SIG-M5 treated with dmso at 0.1 percent for 504 hours (cell line): Measurements from ENCODE around the gene SMAD2.
"Not testable (repeated sequence)": the region's sequence is repeated elsewhere in the genome, so short reads cannot be mapped to it uniquely, and the experiment has no call there.

Source experiments
- DNase-seq: peaks from one replicate; lab custom pipeline; 2025; ENCODE audit not compliant: unreplicated experiment; lab: John Stamatoyannopoulos, UW

The SMAD2 gene

DNA sequence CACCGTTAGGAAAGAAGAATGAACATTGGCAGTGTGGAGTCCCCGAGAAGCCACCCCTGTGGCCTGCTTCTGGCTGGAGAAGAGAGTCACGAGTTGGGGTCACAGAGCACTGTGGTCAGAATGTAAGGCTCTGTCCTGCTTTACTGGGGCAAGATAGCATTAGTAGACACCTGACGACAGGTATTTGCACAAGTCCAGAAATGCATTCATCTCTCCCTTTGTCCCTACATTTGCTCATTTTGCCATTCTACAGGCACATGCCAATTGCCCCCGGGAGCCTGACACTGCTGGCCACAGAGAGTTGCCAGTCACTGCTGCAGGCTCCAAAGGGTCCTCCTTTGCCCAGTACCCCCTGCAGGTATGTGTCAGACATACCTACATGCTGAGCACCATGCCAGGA is 133.3 kb downstream of the SMAD2 start:
- DNase-seq = no peak

GRCh38 chr18:47795434-47795814 is 135.0 kb downstream of the SMAD2 start:
- no peak for DNase-seq

GRCh38 chr18:47794725-47795433 is 135.6 kb downstream of the SMAD2 start:
- no peak for DNase-seq

DNA sequence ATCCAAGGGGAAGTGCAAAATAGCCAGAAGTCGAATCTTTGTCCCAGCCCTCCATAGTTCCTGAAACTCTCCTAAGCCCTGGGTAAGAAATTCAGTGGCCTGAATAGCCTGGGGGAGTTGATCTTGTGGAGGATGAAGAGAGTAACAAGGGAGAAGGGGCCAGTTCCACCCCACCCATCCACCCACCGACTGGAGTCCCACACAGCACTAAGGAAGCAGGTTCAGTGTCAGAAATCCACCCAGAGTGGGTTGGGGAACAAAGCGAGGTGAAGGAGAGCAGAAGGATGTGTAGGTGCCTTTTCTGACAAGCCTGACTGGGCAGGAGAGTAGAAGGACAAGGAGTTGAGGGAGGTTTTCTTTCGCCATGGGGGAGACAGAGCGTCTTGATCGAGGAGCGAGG is 136.8 kb downstream of the SMAD2 start:
- no peak for DNase-seq

GRCh38 chr18:47791461-47791985 is 138.9 kb downstream of the SMAD2 start:
- no peak for DNase-seq

GRCh38 chr18:47790036-47790435 is 140.4 kb downstream of the SMAD2 start:
- DNase-seq = no peak

- no peak for DNase-seq
These were observed 141.8 kb downstream of the SMAD2 start for GRCh38 chr18:47788621-47789020.

DNA sequence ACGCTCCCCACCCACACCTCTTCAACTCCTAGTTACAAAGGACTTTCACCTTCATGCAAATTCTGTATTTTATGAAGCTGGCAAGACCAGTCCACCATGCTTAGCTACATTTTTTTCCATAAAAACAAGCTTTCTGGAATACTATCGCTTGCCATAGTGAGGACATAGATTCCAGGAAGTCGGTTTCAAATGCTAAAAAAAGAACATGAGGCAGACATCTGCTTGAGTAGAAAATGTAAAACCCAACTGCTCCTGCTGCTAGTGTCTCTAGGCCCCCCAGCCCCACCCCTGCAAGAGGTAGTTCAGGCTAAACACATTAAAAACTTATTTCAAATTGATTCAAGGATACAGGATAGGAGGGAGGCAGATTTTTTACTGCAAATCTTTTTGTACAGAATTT is 148.9 kb downstream of the SMAD2 start:
- DNase-seq = no peak

DNA sequence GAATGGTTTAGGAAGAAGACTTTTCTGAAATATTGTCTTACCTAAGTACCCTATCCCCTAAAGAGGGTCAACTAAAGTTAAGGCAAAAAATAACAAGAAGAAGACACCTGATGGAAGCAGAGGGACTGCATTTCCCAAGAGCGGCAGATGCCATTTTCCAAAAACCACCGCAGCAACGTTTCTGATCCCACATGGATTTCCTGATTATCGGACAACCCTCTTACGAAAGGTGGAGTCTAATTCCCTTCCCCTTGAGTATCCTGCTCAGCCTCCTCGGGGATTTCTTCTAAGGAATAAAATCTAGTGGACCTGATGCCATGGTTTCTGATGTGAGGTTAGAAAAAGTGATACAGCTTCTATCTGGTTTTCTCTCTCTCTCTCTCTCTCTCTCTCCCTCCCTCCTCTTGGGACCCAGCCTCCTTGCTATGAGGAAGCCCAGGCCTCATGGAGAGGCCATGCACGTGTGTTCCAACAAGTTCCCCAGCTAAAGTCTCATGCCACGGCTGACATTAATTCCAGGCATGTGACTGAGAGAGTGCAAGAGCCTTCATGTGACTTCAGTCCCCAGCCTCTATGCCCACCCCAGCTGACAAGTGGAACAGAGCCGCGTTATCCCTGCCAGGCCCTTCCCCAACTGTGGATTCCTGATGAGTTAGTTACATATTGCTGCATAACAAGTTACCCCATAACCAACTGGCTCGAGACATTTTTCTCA is 150.3 kb downstream of the SMAD2 start:
- DNase-seq = no peak

DNA sequence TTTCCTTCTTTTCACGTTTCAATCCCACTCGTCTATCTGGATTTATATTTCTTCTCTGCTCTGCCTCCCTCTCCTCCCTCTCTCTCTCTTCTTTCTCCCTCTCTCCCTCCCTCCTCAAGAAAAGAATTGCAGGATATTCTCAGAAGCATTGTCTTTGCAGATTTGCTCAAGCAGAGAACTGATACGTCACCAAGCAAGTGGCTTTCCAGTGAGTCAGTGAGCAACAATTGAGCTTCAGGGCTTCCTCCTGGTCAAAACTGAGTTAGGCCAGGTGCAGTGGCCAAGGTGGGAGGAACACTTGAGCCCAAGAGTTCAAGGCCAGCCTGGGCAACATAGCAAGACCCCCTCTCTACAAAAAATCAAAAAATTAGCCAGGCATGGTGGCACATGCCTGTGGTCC is 151.1 kb downstream of the SMAD2 start:
- no peak for DNase-seq

GRCh38 chr18:47777626-47778025 is 152.8 kb downstream of the SMAD2 start:
- DNase-seq = no peak

DNA sequence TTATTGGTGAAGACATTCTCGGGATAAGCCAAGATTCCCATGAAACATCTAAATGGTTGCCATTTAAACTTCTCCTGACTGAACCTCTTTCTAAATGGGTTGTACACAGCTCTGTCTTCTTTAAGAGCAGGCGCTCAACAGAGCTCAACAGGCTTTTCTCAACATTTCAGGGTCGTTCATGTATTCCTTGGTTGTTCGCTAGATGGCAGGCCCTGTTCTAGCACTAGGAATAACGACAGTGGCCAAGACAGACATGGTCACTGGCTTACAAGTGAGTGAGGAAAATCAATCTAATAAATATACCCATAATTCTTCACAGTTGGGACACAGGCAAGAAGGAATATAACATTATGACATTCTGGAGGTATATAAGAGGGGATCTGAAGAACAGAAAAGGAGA is 154.5 kb downstream of the SMAD2 start:
- DNase-seq = no peak

DNA sequence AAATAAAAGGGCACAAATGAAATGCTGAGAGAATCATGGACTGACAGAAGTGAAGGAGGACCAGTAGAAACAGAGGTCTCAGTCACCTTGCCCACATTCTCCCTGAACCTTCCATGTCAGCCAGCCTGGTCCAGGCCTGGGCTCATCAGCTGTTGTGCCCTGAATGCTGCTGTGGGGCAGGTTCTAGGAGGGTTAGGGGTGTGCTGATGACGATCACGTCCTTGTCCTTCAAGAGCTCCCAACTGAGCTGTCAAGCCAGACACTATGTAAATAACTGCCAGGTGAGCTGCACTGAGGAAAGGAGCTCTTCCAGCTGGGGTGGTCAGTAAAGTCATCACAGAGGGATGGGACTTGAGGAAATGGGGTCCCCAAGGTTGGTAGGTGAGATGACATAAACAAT is 156.5 kb downstream of the SMAD2 start:
- no peak for DNase-seq

DNA sequence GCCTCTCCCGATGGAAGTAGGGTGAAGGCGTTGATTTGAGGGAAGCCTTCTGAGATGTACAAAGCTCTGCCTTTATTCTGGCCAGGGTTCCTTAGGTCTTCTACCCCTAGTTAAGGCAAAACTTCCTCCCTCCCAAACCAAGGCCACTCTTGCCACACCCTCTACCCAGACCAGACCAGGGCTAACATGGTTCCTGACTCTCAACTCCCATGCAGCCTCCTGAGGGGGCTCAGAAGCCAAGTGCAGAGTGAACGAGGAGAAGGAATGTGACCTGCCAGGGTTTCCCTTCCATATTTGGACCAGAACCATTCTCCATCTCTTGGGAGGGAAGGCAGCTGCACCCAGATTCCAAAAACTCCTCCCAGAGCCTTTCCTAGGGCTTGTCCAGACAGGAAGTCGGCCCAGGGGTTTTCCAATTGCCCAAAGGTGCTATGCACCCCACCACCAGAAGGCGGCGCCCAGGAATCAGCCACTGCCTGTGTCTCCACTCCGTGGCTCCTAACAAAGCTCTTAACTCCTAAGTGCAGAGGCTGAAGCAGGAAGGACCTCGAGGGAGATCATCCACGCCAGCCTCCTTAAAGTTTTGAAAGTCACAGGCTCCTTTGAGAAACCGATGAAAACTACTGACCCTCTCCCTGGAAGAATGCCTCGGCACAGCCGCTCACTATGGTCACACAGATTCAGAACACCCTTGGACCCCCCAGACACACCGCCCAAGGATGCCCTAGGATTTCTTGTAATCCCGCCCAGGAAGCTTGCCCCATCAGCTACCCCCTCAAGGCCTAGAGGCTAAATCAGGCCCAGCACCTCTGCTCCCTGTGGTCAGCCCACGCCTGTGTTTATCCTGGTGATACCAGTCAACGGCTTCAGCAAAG is 157.8 kb downstream of the SMAD2 start:
- DNase-seq = peak; percentile 29

GRCh38 chr18:47771922-47772321 is 158.5 kb downstream of the SMAD2 start:
- DNase-seq = no peak

DNA sequence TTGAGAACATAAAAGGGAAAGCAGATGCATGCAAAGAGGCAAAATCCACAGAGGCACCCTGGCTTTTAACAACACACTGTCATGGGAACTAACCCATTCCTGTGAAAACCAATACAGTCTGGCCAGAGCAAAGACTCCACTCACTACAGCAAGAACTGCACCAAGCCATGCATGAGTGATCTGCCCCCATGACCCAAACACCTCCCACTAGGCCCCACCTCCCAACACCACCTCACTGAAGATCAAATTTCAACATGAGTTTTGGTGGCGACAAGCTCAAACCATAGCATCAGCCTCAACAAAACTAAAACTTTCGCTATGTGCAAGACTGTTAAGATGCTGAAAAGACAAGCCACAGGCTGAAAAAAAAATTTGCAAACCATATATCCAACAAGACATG is 162.8 kb downstream of the SMAD2 start:
- DNase-seq = no peak

GRCh38 chr18:47767198-47767597 is 163.3 kb downstream of the SMAD2 start:
- not testable (repeated sequence) for DNase-seq
